ENCODE data around the gene ANKIB1. TPM values are rescaled to one million over a fixed set of nuclear protein-coding genes. Genes with fewer than 3 reads are reported as not detected.

The ANKIB1 gene
- total and polyA plus RNA-seq, 2 donors (not counting 1 experiment from before 2014, with no cell fraction given), result 53.4 to 60.4 TPM

DNA sequence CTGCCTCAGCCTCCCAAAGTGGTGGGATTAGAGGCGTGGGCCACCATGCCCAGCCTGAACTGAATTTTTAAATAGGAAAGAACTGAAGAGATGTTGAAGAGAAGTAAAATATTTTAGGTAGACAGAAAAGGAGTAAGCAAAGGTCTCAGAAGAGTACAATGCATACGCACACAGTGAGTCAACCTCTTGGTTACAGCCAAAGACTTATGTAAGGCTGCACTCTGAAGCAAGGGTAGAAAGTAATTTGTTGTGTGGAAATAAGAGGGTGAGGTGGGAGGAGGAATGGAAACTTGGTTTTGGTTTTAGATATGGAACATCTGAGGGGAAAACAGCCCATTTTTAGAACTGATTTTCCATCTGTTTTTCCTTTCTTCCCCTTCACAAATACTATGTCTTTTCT, 17.7 kb upstream of the ANKIB1 start:
- no peaks in the 10 kb centered on the region for H3K36me3 ChIP-seq (ENCODE audit: control insufficient read depth, insufficient read depth, low read length)
- no peak overlapping the region for H3K4me3 ChIP-seq (replicated peaks in 1 of 4; ENCODE audit: control extremely low read depth in 1 of 4, insufficient read depth in 1 of 4, low read depth in 3 of 4, low read length in 4 of 4)
- H3K9me3 ChIP-seq (ENCODE audit: control insufficient read depth, insufficient read depth, low read depth, low read length), result no peaks in the 10 kb centered on the region
- TF ChIP-seq, protein P1, sequence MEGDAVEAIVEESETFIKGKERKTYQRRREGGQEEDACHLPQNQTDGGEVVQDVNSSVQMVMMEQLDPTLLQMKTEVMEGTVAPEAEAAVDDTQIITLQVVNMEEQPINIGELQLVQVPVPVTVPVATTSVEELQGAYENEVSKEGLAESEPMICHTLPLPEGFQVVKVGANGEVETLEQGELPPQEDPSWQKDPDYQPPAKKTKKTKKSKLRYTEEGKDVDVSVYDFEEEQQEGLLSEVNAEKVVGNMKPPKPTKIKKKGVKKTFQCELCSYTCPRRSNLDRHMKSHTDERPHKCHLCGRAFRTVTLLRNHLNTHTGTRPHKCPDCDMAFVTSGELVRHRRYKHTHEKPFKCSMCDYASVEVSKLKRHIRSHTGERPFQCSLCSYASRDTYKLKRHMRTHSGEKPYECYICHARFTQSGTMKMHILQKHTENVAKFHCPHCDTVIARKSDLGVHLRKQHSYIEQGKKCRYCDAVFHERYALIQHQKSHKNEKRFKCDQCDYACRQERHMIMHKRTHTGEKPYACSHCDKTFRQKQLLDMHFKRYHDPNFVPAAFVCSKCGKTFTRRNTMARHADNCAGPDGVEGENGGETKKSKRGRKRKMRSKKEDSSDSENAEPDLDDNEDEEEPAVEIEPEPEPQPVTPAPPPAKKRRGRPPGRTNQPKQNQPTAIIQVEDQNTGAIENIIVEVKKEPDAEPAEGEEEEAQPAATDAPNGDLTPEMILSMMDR (conservative IDR thresholded peaks at IDR 0.05 in 1 of 2, IDR thresholded peaks at IDR 0.05 in 1 of 2; ENCODE audit: low read depth in 1 of 2, low read length in 2 of 2), result no peak
- TF ChIP-seq EZH2 (IDR thresholded peaks at IDR 0.05; ENCODE audit: low read length, missing control alignments), result no peak
- H3K27ac ChIP-seq (ENCODE audit: insufficient read depth, low read length), result no peak overlapping the region
- H3K4me2 ChIP-seq (ENCODE audit: extremely low read depth, insufficient read depth, low read length), result no peak overlapping the region
- H4K20me1 ChIP-seq (ENCODE audit: control insufficient read depth, extremely low read depth, insufficient read depth, low read length), result no peaks in the 10 kb centered on the region
- H3K27me3 ChIP-seq (ENCODE audit: control insufficient read depth, insufficient read depth, low read length), result no peaks in the 10 kb centered on the region
- DNase-seq (ENCODE audit: low read depth in 2 of 2), result no peak
- no peaks in the 10 kb centered on the region for H3K79me2 ChIP-seq (ENCODE audit: control insufficient read depth, insufficient read depth, low read length)
- H3K4me1 ChIP-seq (ENCODE audit: control insufficient read depth, extremely low read depth, insufficient read depth, low read length), result no peaks in the 10 kb centered on the region
- H2AFZ ChIP-seq (ENCODE audit: low read length), result no peak overlapping the region
- no peak overlapping the region for H3K9ac ChIP-seq (ENCODE audit: insufficient read depth, low read length)

DNA sequence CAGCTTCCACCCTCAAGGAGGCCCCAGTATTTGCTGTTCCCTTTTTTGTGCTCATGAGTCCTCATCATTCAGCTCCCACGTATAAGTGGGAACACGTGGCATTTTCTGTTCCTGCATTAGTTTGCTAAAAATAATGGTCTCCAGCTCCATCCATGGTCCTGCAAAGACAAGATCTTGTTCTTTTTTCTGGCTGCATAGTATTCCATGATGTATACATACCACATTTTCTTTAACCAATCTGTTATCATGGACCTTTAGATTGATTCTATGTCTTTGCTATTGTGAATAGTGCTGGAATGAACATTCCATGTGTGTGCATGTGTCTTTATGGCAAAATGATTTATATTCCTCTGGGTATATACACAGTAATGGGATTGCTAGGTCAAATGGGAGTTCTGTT, 17.0 kb upstream of the ANKIB1 start:
- no peak for DNase-seq (ENCODE audit: low read depth in 2 of 2)
- no peaks in the 10 kb centered on the region for H3K27me3 ChIP-seq (ENCODE audit: control insufficient read depth, insufficient read depth, low read length)
- no peaks in the 10 kb centered on the region for H3K9me3 ChIP-seq (ENCODE audit: control insufficient read depth, insufficient read depth, low read depth, low read length)
- no peaks in the 10 kb centered on the region for H3K36me3 ChIP-seq (ENCODE audit: control insufficient read depth, insufficient read depth, low read length)
- H3K4me1 ChIP-seq (ENCODE audit: control insufficient read depth, extremely low read depth, insufficient read depth, low read length), result no peaks in the 10 kb centered on the region
- H3K4me3 ChIP-seq (replicated peaks in 1 of 4; ENCODE audit: control extremely low read depth in 1 of 4, insufficient read depth in 1 of 4, low read depth in 3 of 4, low read length in 4 of 4), result no peak overlapping the region
- H3K4me2 ChIP-seq (ENCODE audit: extremely low read depth, insufficient read depth, low read length), result no peak overlapping the region
- no peak overlapping the region for H3K27ac ChIP-seq (ENCODE audit: insufficient read depth, low read length)
- no peak overlapping the region for H3K9ac ChIP-seq (ENCODE audit: insufficient read depth, low read length)
- TF ChIP-seq EZH2 (IDR thresholded peaks at IDR 0.05; ENCODE audit: low read length, missing control alignments), result no peak
- TF ChIP-seq, protein P1 (conservative IDR thresholded peaks at IDR 0.05 in 1 of 2, IDR thresholded peaks at IDR 0.05 in 1 of 2; ENCODE audit: low read depth in 1 of 2, low read length in 2 of 2), result no peak
- no peaks in the 10 kb centered on the region for H3K79me2 ChIP-seq (ENCODE audit: control insufficient read depth, insufficient read depth, low read length)
- H2AFZ ChIP-seq (ENCODE audit: low read length), result no peak overlapping the region
- no peaks in the 10 kb centered on the region for H4K20me1 ChIP-seq (ENCODE audit: control insufficient read depth, extremely low read depth, insufficient read depth, low read length)

DNA sequence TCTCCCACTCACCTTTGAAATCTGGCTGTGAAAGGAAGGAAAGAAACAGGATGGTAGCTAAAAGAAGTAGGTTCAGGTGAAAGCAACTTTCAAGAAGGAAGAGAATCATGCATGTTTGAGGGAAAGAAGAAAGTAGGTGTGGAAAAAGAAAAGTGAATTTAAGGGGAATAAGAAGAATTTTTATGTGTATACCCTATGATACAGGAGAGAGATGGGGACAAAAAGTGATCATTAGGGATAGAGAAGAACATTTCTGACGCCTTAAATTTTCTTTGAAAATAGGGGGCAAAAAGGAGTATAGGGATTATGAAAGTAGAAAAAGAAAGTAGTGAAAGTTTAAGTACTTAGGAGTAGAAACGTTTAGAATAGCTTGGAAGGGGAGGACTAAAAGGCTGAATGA, 15.2 kb upstream of the ANKIB1 start:
- Histone ChIP-seq H3K27ac (ENCODE audit: insufficient read depth, low read length) (no peak overlapping the region), H3K4me1 (ENCODE audit: control insufficient read depth, extremely low read depth, insufficient read depth, low read length) (no peaks in the 10 kb centered on the region), H3K79me2 (ENCODE audit: control insufficient read depth, insufficient read depth, low read length) (no peaks in the 10 kb centered on the region), H3K27me3 (ENCODE audit: control insufficient read depth, insufficient read depth, low read length) (no peaks in the 10 kb centered on the region), H3K9me3 (ENCODE audit: control insufficient read depth, insufficient read depth, low read depth, low read length) (no peaks in the 10 kb centered on the region), H3K4me2 (ENCODE audit: extremely low read depth, insufficient read depth, low read length) (no peak overlapping the region), H4K20me1 (ENCODE audit: control insufficient read depth, extremely low read depth, insufficient read depth, low read length) (no peaks in the 10 kb centered on the region), H3K36me3 (ENCODE audit: control insufficient read depth, insufficient read depth, low read length) (peaks cover 2% of the 10 kb centered on the region), H3K4me3 (replicated peaks in 1 of 4; ENCODE audit: control extremely low read depth in 1 of 4, insufficient read depth in 1 of 4, low read depth in 3 of 4, low read length in 4 of 4) (no peak overlapping the region), H2AFZ (ENCODE audit: low read length) (no peak overlapping the region), H3K9ac (ENCODE audit: insufficient read depth, low read length) (no peak overlapping the region)
- no peak for TF ChIP-seq EZH2 (IDR thresholded peaks at IDR 0.05; ENCODE audit: low read length, missing control alignments)
- TF ChIP-seq, protein P1 (conservative IDR thresholded peaks at IDR 0.05 in 1 of 2, IDR thresholded peaks at IDR 0.05 in 1 of 2; ENCODE audit: low read depth in 1 of 2, low read length in 2 of 2), result no peak
- no peak for DNase-seq (ENCODE audit: low read depth in 2 of 2)
